HG03457 (cell line): Measurements from ENCODE around the gene VOPP1.
"Not testable (repeated sequence)": the region's sequence is repeated elsewhere in the genome, so short reads cannot be mapped to it uniquely, and the experiment has no call there.

Experiments
- ATAC-seq: cut with Tn5 transposase; IDR thresholded peaks from one replicate; pipeline ENCODE4 v1.9.1; 2021; ENCODE audit warnings: moderate number of reproducible peaks; ENCODE audit not compliant: unreplicated experiment

VOPP1 gene

GRCh38 chr7:55472928-55473725 is 99.2 kb downstream of the VOPP1 start:
- ATAC-seq: no peak

GRCh38 chr7:55472406-55472805 is 99.9 kb downstream of the VOPP1 start:
- ATAC-seq: not testable (repeated sequence)

- ATAC-seq: not testable (repeated sequence)
These were observed 100.7 kb downstream of the VOPP1 start for GRCh38 chr7:55471594-55471993.

- ATAC-seq: no peak
These were observed 102.0 kb downstream of the VOPP1 start for GRCh38 chr7:55470261-55470660.

GRCh38 chr7:55469721-55470120 is 102.6 kb downstream of the VOPP1 start:
- no peak for ATAC-seq

GRCh38 chr7:55469271-55469681 is 103.0 kb downstream of the VOPP1 start:
- no peak for ATAC-seq

- ATAC-seq: no peak
These were observed 103.8 kb downstream of the VOPP1 start for GRCh38 chr7:55468495-55468894.

- no peak for ATAC-seq
These were observed 105.2 kb downstream of the VOPP1 start for GRCh38 chr7:55467047-55467593.

- no peak for ATAC-seq
These were observed 106.6 kb downstream of the VOPP1 start for GRCh38 chr7:55465691-55466090.

GRCh38 chr7:55464422-55464821 is 107.9 kb downstream of the VOPP1 start:
- no peak for ATAC-seq

- no peak for ATAC-seq
These were observed 108.5 kb downstream of the VOPP1 start for GRCh38 chr7:55463686-55464262.

GRCh38 chr7:55458351-55458750 is 114.0 kb downstream of the VOPP1 start:
- no peak for ATAC-seq

GRCh38 chr7:55457801-55458200 is 114.5 kb downstream of the VOPP1 start:
- ATAC-seq: no peak

- ATAC-seq: no peak
These were observed 119.3 kb downstream of the VOPP1 start for GRCh38 chr7:55452971-55453370.

- ATAC-seq: no peak
These were observed 122.2 kb downstream of the VOPP1 start for GRCh38 chr7:55449992-55450535.

GRCh38 chr7:55449205-55449991 is 122.9 kb downstream of the VOPP1 start:
- ATAC-seq: no peak

- no peak for ATAC-seq
These were observed 123.8 kb downstream of the VOPP1 start for GRCh38 chr7:55448526-55448925.

- no peak for ATAC-seq
These were observed 127.5 kb downstream of the VOPP1 start for GRCh38 chr7:55444786-55445185.

GRCh38 chr7:55441774-55442522 is 130.4 kb downstream of the VOPP1 start:
- no peak for ATAC-seq

- ATAC-seq: no peak
These were observed 131.3 kb downstream of the VOPP1 start for GRCh38 chr7:55441002-55441401.
